WTC11 (cell line): ENCODE results near the gene IRF2. TPM values are rescaled to one million over a fixed set of nuclear protein-coding genes. Genes with fewer than 3 reads are reported as not detected.

Experiments
- ATAC-seq: fragments of 200-7000 bp; cut with Tn5 transposase; 2 replicates; pipeline ENCODE4 v1.10.0; 2021; ENCODE audit warnings: mild to moderate bottlenecking, moderate library complexity
- CTCF ChIA-PET: fragments of 300-600 bp; sonication (Branson Sonifier 250); formaldehyde crosslinking; loops from one replicate; lab custom pipeline; 2021; ENCODE audit warnings: antibody characterized with exemption; lab: Charles Lee
- POLR2A ChIA-PET: fragments of 350-600 bp; sonication (Branson Sonifier 250); formaldehyde crosslinking; loops from one replicate; lab custom pipeline; 2021; ENCODE audit warnings: antibody characterized with exemption; lab: Charles Lee
- DNase-seq: peaks from one replicate; pipeline ENCODE4 v3.0.0; 2021; ENCODE audit warnings: low spot score
- H3K27ac Mint-ChIP-seq: 2 replicates; pipeline ENCODE4 v1.8.0; 2021; ENCODE audit warnings: mixed read lengths
- H3K27me3 Mint-ChIP-seq: 2 replicates; pipeline ENCODE4 v1.8.0; 2021; ENCODE audit warnings: low read depth, mild to moderate bottlenecking, moderate library complexity, mixed read lengths
- H3K36me3 Mint-ChIP-seq: 2 replicates; pipeline ENCODE4 v1.8.0; 2021; ENCODE audit warnings: mixed read lengths
- H3K4me1 Mint-ChIP-seq: 2 replicates; pipeline ENCODE4 v1.8.0; 2022; ENCODE audit warnings: mixed read lengths
- H3K4me3 Mint-ChIP-seq: 2 replicates; pipeline ENCODE4 v1.8.0; 2021; ENCODE audit warnings: mild to moderate bottlenecking, moderate library complexity, mixed read lengths
- H3K9me3 Mint-ChIP-seq: 2 replicates; pipeline ENCODE4 v1.8.0; 2021; ENCODE audit warnings: mixed read lengths
- AFF4 ChIP-seq: sonication (generic); formaldehyde crosslinking; IDR thresholded peaks from 2 replicates; pipeline ENCODE4 v1.8.1; 2023; ENCODE audit warnings: mild to moderate bottlenecking, missing genetic modification reagents, borderline replicate concordance
- AR ChIP-seq: fragments of 250-450 bp; sonication (Bioruptor Pico); IDR thresholded peaks from 2 replicates; pipeline ENCODE4 v1.9.0; 2021; ENCODE audit warnings: mild to moderate bottlenecking
- E2F5 ChIP-seq: sonication (generic); formaldehyde crosslinking; IDR thresholded peaks from 2 replicates; pipeline ENCODE4 v1.8.1; 2022; ENCODE audit warnings: mild to moderate bottlenecking, moderate library complexity, missing genetic modification reagents
- EMX1 ChIP-seq: fragments of 250-450 bp; sonication (Bioruptor Pico); IDR thresholded peaks from 2 replicates; pipeline ENCODE4 v1.8.0; 2021; ENCODE audit warnings: mild to moderate bottlenecking
- ETV6 ChIP-seq: sonication (generic); formaldehyde crosslinking; IDR thresholded peaks from 2 replicates; pipeline ENCODE4 v1.8.1; 2022; ENCODE audit warnings: mild to moderate bottlenecking, missing genetic modification reagents
- FOXJ3 ChIP-seq: sonication (generic); formaldehyde crosslinking; IDR thresholded peaks from 2 replicates; pipeline ENCODE4 v1.9.0; 2021; ENCODE audit warnings: missing genetic modification reagents, mild to moderate bottlenecking, borderline replicate concordance
- NFE2L1 ChIP-seq: sonication (generic); formaldehyde crosslinking; IDR thresholded peaks from 2 replicates; pipeline ENCODE4 v1.8.1; 2023; ENCODE audit warnings: missing genetic modification reagents
- NFYB ChIP-seq: sonication (generic); formaldehyde crosslinking; conservative IDR thresholded peaks from 2 replicates; pipeline ENCODE4 v1.8.0; 2022; ENCODE audit warnings: low read depth, missing genetic modification reagents
- PRDM15 ChIP-seq: sonication (generic); formaldehyde crosslinking; IDR thresholded peaks from 2 replicates; pipeline ENCODE4 v1.8.0; 2022; ENCODE audit warnings: missing genetic modification reagents
- RELA ChIP-seq: sonication (generic); formaldehyde crosslinking; IDR thresholded peaks from 2 replicates; pipeline ENCODE4 v1.8.1; 2022; ENCODE audit warnings: missing genetic modification reagents, mild to moderate bottlenecking, borderline replicate concordance
- SOX15 ChIP-seq: fragments of 250-450 bp; sonication (Bioruptor Pico); IDR thresholded peaks from 2 replicates; pipeline ENCODE4 v1.9.0; 2021; ENCODE audit warnings: mild to moderate bottlenecking
- SP1 ChIP-seq: sonication (generic); formaldehyde crosslinking; conservative IDR thresholded peaks from 2 replicates; pipeline ENCODE4 v1.8.1; 2022; ENCODE audit warnings: missing genetic modification reagents
- total RNA-seq: library from RNA; stranded (reverse); gene quantifications from 3 replicates; pipeline ENCODE4 v1.2.3, GENCODE V29; 2021

The IRF2 gene
- total RNA-seq, 1 experiment from 2014 or later, result 11.8 TPM

- TF ChIP-seq AFF4, result no peak
- TF ChIP-seq PRDM15, result no peak
- no peak for TF ChIP-seq AR
These were observed 23.4 kb downstream of the IRF2 start (continued) for GRCh38 chr4:184450743-184451535.

GRCh38 chr4:184450045-184450444 is 24.3 kb downstream of the IRF2 start:
- ChIA-PET CTCF (no interaction called here), POLR2A (no interaction called here)
- Mint-ChIP-seq H3K27me3 (no peaks in the 10 kb centered on the region), H3K9me3 (no peaks in the 10 kb centered on the region), H3K27ac (no peak overlapping the region), H3K4me3 (no peak overlapping the region), H3K4me1 (peaks cover 84% of the 10 kb centered on the region), H3K36me3 (no peaks in the 10 kb centered on the region)
- TF ChIP-seq ETV6 (CRISPR knock-in tag), result no peak
- no peak for TF ChIP-seq SP1 (CRISPR knock-in tag)
- TF ChIP-seq NFYB (CRISPR knock-in tag), result no peak
- TF ChIP-seq EMX1, result no peak
- no peak for TF ChIP-seq FOXJ3 (CRISPR knock-in tag)
- TF ChIP-seq NFE2L1 (CRISPR knock-in tag), result no peak
- TF ChIP-seq RELA (CRISPR knock-in tag), result no peak
- TF ChIP-seq E2F5 (CRISPR knock-in tag), result no peak
- TF ChIP-seq SOX15, result no peak
- TF ChIP-seq PRDM15, result no peak
- DNase-seq (no peak), ATAC-seq (no peak)
